GM21717 (cell line): ENCODE results near the gene NLRC5.
"Not testable (repeated sequence)": the region's sequence is repeated elsewhere in the genome, so short reads cannot be mapped to it uniquely, and the experiment has no call there.

ENCODE experiments used
- ATAC-seq: cut with Tn5 transposase; IDR thresholded peaks from one replicate; pipeline ENCODE4 v1.9.1; 2021; ENCODE audit warnings: mild to moderate bottlenecking, moderate library complexity; ENCODE audit not compliant: unreplicated experiment

The NLRC5 gene

DNA sequence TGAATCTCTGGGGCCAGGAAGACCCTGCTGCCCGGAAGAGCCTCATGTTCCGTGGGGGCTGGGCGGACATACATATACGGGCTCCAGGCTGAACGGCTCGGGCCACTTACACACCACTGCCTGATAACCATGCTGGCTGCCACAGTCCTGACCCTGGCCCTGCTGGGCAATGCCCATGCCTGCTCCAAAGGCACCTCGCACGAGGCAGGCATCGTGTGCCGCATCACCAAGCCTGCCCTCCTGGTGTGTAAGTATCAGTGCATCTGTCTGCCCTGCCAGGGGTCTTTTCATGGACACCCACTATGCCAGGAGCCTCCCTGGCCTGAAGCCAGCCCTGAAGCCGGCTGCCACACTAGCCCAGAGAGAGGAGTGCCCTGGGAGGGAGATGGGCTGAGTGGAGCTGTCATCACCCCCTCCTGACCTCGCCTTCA is 27.5 kb upstream of the NLRC5 start, which contains the start of gene CETP:
CETP (plus strand) TSS at position 100 of the 431 bp plus-strand sequence; CDS start at position 130, 30 bp downstream.
- ATAC-seq: no peak

- ATAC-seq: peak; percentile 73
Measured at GRCh38 chr16:56964243-56965148, 24.9 kb upstream of the NLRC5 start.

- no peak for ATAC-seq
Measured at GRCh38 chr16:56965149-56966092, 23.9 kb upstream of the NLRC5 start.

DNA sequence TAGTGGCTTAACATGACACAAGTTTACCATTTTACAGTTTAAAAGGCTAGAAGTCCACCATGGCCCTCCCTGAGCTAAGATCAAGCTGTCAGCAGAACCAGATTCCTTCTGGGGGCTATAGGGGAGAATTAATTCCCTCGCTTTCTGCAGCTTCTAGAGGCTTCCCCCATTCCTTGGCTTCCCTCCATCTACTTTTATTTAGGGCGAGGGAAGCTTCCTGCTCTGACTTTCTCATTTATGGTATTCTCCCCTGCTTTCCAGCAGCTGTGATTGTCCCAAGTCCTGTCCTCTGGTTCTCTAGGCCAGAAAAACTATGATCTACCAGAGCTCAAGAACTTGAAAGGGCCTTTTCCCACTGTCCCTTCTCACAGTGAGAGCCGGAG is 23.3 kb upstream of the NLRC5 start:
- ATAC-seq: no peak

DNA sequence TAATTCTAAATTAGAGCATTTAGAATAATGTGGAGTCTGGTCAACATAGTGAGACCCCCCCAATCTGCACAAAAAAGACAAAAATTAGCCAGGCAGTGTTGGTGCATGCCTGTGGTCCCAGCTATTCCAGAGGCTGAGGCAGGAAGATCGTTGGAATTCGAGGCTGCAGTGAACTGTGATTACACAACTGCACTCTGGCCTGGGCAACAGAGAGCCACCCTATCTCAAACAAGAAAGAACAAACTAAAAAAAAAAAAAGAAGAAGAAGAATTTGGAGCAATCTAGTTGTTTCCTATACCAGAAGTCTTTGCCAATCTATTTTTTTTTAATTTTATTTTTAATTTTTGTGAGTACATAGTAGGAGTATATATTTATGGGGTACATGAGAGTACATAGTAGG is 21.6 kb upstream of the NLRC5 start:
- ATAC-seq: no peak

- no peak for ATAC-seq
Measured at GRCh38 chr16:56969769-56970168, 19.6 kb upstream of the NLRC5 start.

- ATAC-seq: peak; percentile 57
Measured at GRCh38 chr16:56970934-56971767, 18.2 kb upstream of the NLRC5 start.

DNA sequence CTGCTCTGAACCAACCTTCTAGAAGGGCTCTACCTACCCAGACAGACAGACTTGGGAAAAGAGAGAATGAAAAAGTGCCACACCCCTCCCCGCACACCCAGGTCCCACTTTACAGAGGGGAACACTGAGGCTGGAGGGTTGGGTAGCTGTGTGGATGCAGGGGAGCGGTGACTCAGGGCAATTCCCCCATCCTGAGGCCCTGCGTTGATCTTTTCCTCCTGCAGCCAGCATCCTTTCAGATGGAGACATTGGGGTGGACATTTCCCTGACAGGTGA is 17.7 kb upstream of the NLRC5 start:
- no peak for ATAC-seq

DNA sequence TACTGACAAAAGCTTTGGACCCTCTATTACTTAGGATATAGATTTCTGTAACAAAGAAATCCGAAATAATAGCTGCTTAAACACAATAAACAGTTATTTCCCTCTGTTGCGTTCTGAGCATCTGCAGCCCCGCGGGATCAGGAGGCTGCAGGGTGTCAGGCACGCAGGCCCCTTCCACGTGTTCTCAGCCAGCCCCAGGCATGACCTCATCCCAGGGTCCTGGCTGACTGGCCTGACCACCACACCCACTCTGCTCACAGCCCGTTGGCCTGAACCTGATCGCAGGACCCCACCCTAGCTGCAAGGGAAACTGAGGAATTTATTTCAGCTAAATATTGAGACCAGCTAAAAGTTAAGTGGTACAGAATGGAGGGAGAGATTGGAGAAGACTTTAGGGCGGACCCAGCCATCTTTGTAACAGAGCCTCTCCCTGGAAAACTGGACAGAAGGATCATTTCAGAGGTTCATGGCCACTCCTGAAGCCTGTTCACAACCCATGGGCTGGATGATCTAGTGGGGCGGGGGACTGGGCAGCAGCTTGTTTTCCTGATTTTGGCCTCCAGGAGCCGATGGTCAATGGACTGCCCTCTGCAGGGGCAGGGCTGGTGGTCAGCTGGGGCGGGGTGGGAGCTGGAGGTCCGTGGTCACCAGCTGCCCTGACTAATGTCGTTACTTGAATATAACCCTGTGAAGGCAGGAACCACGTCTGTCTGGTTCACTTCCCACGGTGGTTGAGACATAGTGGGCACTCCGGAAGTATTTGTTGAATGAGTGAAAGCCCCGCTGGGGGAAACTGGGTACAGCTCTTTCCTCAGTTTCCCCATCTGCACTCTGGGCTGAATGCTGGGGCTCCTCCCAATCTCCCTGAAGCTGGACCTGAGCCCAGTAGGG is 16.7 kb upstream of the NLRC5 start:
- no peak for ATAC-seq

DNA sequence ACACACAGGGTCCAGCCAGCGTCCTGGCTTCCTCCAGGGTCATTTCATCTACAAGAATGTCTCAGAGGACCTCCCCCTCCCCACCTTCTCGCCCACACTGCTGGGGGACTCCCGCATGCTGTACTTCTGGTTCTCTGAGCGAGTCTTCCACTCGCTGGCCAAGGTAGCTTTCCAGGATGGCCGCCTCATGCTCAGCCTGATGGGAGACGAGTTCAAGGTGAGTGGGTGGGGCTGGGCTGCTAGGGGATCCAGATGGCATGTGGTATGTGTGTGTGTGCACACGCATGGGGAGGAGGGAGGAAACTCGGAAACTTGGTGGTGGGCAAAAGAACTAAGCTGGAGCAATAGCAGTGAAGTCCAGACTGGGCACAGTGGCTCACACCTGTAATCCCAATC is 16.1 kb upstream of the NLRC5 start:
- ATAC-seq: no peak

DNA sequence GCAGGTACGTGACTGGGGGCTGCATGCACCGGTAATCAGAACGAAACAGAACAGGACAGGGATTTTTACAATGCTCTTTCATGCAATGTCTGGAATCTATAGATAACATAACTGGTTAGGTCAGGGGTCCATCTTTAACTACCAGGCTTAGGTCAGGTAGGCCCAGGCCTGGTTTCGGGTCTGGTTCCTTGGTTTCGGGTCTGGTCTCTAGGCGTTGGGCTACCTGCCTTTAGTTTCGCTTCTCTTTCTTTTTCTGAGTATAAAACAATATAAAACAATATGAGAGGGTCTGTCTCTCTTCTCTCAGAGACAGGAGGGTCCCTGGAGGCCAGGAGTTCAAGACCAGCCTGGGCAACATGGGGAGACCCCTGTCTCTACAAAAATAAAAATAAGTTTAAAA is 15.5 kb upstream of the NLRC5 start:
- ATAC-seq: not testable (repeated sequence)

- no peak for ATAC-seq
Measured at GRCh38 chr16:56974549-56975300, 14.6 kb upstream of the NLRC5 start.

DNA sequence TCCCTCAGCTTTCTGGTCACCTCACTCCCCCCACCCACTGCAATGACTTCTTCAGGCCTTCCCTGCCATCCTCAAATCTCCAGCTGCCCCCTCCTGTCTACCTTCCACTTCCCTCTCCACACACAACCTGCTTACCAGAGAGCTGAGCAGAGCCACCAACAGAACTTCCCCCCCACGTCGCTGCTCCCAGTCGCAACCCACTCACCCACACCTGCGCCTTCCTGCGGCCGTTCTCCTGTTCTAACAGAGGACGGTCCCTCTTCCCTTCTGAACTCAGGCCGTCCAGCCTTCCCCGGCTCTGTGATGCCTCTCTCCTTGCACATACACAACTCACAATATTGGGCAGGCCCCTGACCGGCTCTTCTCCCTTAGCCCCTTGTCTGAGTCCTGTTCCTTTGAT is 13.6 kb upstream of the NLRC5 start:
- no peak for ATAC-seq

- no peak for ATAC-seq
Measured at GRCh38 chr16:56977216-56977615, 12.1 kb upstream of the NLRC5 start.

- no peak for ATAC-seq
Measured at GRCh38 chr16:56977823-56978430, 11.4 kb upstream of the NLRC5 start.

- no peak for ATAC-seq
Measured at GRCh38 chr16:56980201-56980535, 9.2 kb upstream of the NLRC5 start.

DNA sequence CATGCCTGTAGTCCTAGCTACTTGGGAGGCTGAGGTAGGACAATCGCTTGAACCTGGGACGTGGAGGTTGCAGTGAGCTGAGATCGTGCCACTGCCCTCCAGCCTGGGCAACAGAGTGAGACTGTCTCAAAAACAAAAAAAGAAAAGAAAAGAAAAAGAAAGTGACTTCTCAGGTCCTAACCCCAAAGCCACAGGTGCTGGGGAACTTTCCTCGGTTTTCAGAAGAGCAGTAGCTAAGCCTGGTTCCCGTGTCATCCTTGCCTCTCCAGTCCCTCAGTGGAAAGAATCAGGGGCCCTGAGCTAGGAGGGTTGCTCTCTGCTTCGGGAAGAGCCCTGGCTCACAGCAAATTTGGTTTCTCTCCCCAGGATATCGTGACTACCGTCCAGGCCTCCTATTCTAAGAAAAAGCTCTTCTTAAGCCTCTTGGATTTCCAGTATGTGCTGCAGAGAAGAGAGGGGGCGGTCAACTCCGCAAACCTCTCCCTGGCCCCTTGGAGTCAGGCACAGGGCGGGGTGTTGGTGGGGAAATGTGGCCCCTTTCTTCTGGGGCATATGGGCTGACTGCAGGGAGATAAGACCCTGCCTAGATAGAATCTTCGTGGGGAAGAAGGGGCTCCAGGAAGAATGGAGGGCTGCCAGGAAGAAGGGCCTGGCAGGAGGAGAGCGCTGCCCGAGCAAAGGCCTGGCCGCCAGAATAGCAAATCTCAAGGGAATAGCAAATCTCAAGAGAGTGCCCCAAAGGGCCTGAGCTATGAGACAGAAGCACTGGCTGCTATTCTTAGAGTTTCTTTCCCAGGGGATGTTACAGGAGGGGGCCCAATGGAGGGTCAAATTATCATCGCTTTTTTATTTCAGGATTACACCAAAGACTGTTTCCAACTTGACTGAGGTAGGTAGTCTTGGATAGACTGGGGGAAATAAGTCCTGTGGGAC is 8.3 kb upstream of the NLRC5 start:
- ATAC-seq: no peak

GRCh38 chr16:56981729-56982271 is 7.6 kb upstream of the NLRC5 start:
- ATAC-seq: no peak
